Posterior cingulate gyrus (tissue), 11 donors: Measurements from ENCODE around the gene GPX3.

Experiments
- DNase-seq, 10 donors: peaks; one replicate each; pipeline versions ENCODE4 v3.0.0 to v3.0.0-alpha.2; 2020 to 2021; ENCODE audit warnings: mixed read lengths in 3 of 10
- intact Hi-C: fragments of 100-400 bp; cut with DNase I; formaldehyde crosslinking; loops from one replicate; pipeline ENCODE4 v1.15.1; 2023

The GPX3 gene

GRCh38 chr5:151030379-151030778 is 10.0 kb downstream of the GPX3 start:
- peak in 1 of 10 donors; percentile 66 for DNase-seq
- intact Hi-C loops = no loop called here

GRCh38 chr5:151031554-151031953 is 11.2 kb downstream of the GPX3 start:
- DNase-seq = peak in 1 of 10 donors; percentile 55
- intact Hi-C loops = no loop called here

GRCh38 chr5:151033217-151033934 is 13.0 kb downstream of the GPX3 start:
- intact Hi-C loops = no loop called here
- DNase-seq = peak in 1 of 10 donors; percentile 36

- peak in 1 of 10 donors; percentile 74 for DNase-seq
- intact Hi-C loops = no loop called here
Measured at GRCh38 chr5:151034422-151035379, 14.3 kb downstream of the GPX3 start.

- DNase-seq = no peak
- intact Hi-C loops = no loop called here
Measured at GRCh38 chr5:151036556-151036955, 16.2 kb downstream of the GPX3 start.

- intact Hi-C loops = no loop called here
- DNase-seq = no peak
Measured at GRCh38 chr5:151037561-151038411, 17.4 kb downstream of the GPX3 start.

- intact Hi-C loops = no loop called here
- DNase-seq = no peak
Measured at GRCh38 chr5:151038412-151038745, 18.0 kb downstream of the GPX3 start.

- no peak for DNase-seq
- intact Hi-C loops = no loop called here
Measured at GRCh38 chr5:151038801-151039238, 18.4 kb downstream of the GPX3 start.

- intact Hi-C loops = no loop called here
- no peak for DNase-seq
Measured at GRCh38 chr5:151039665-151040064, 19.3 kb downstream of the GPX3 start.

- no peak for DNase-seq
Measured at GRCh38 chr5:151040211-151040747, 19.9 kb downstream of the GPX3 start.

GRCh38 chr5:151041577-151042268 is 21.3 kb downstream of the GPX3 start:
- intact Hi-C loops = no loop called here
- peak in 1 of 10 donors; percentile 27 for DNase-seq

More at GRCh38 chr5:151040211-151040747, 19.9 kb downstream of the GPX3 start:
- intact Hi-C loops = no loop called here

GRCh38 chr5:151042453-151043093 is 22.2 kb downstream of the GPX3 start:
- DNase-seq = no peak
- intact Hi-C loops = no loop called here

- no peak for DNase-seq
- intact Hi-C loops = no loop called here
Measured at GRCh38 chr5:151047814-151048425, 27.5 kb downstream of the GPX3 start.

- intact Hi-C loops = no loop called here
- no peak for DNase-seq
Measured at GRCh38 chr5:151048526-151048925, 28.1 kb downstream of the GPX3 start.

GRCh38 chr5:151051066-151051930 is 30.9 kb downstream of the GPX3 start:
- intact Hi-C loops = loop anchor here (1.0 to 2.0 kb wide), 2 partner anchors 64 to 114 kb away; no protein-coding TSS in a partner anchor
- DNase-seq = peak; percentile 31 to 95 (median 76)

- intact Hi-C loops = loop anchor here (1.0 to 2.0 kb wide), 2 partner anchors 63 to 113 kb away; no protein-coding TSS in a partner anchor
- peak in 1 of 10 donors; percentile 40 for DNase-seq
Measured at GRCh38 chr5:151051931-151052608, 31.7 kb downstream of the GPX3 start.

GRCh38 chr5:151052836-151053235 is 32.4 kb downstream of the GPX3 start:
- DNase-seq = peak in 1 of 10 donors; percentile 69
- intact Hi-C loops = no loop called here
